Right cardiac atrium (tissue), 5 donors: Measurements from ENCODE around the gene DOC2A. TPM values are rescaled to one million over a fixed set of nuclear protein-coding genes. Genes with fewer than 3 reads are reported as not detected.
A peak's percentile ranks its signal among the peaks of the same experiment; 100 is the strongest.

Source experiments
- ATAC-seq, 2 donors: fragments of 200-7000 bp; cut with Tn5 transposase; one replicate each; pipeline versions ENCODE4 v1.8.0 to v1.9.1; 2020; ENCODE audit warnings: moderate library complexity in 2 of 2, mild to moderate bottlenecking in 1 of 2
- DNase-seq, 3 donors: peaks; one replicate each; pipeline ENCODE4 v3.0.0-alpha.2; 2020
- H3K27ac ChIP-seq: one replicate; pipeline ENCODE4 v1.5.1; 2013; ENCODE audit warnings: mild to moderate bottlenecking, low read length, control low read depth, moderate library complexity
- H3K27me3 ChIP-seq: one replicate; pipeline ENCODE4 v1.6.1; 2013; ENCODE audit not compliant: control insufficient read depth, insufficient read depth
- H3K4me1 ChIP-seq: one replicate; pipeline ENCODE4 v1.6.1; 2013; ENCODE audit warnings: low read length; ENCODE audit not compliant: control insufficient read depth, insufficient read depth
- H3K4me3 ChIP-seq: one replicate; pipeline ENCODE4 v1.5.1; 2013; ENCODE audit warnings: low read length, control low read depth
- H3K9me3 ChIP-seq: one replicate; pipeline ENCODE4 v1.6.1; 2013; ENCODE audit warnings: low read length; ENCODE audit not compliant: control insufficient read depth
- WGBS: extraction: QIAGEN DNeasy Blood & Tissue Kit; methylation state at CpG from one replicate; pipeline ENCODE4 v1.1.7; 2013; 5-methylcytosine and 5-hydroxymethylcytosine counted together
- intact Hi-C, 4 donors: fragments of 100-400 bp; cut with DNase I; formaldehyde crosslinking; loops; one replicate each; pipeline versions ENCODE4 v1.11.0 to v1.14.0; 2022 to 2023
- polyA plus RNA-seq: library from polyadenylated mRNA; stranded (reverse); fragments of 200-250 nt; gene quantifications from one replicate; pipeline ENCODE4 v1.2.3, GENCODE V29; 2013
- total RNA-seq, 4 donors: library from RNA; stranded (reverse); fragmentation: NEBNext Ultra II Directional; extraction: Animal tissue kit (Norgen Biotek cat#: 25700); gene quantifications; one replicate each; pipeline ENCODE4 v1.2.1, GENCODE V29; 2021
- donor health status: healthy with polysubstance abuse.
- donor health status: DM: no; HTN: yes; CAD: no.
- donor health status: DM: no; HTN: no; CAD: no.
- donor health status: DM: no; HTN: yes; CAD: no; lungs with severe emphysema.
- donor health status: DM: yes; HTN: yes; CAD: no.

The DOC2A gene
- total and polyA plus RNA-seq, 5 donors, result 0.40 to 0.77 (median 0.53) TPM

DNA sequence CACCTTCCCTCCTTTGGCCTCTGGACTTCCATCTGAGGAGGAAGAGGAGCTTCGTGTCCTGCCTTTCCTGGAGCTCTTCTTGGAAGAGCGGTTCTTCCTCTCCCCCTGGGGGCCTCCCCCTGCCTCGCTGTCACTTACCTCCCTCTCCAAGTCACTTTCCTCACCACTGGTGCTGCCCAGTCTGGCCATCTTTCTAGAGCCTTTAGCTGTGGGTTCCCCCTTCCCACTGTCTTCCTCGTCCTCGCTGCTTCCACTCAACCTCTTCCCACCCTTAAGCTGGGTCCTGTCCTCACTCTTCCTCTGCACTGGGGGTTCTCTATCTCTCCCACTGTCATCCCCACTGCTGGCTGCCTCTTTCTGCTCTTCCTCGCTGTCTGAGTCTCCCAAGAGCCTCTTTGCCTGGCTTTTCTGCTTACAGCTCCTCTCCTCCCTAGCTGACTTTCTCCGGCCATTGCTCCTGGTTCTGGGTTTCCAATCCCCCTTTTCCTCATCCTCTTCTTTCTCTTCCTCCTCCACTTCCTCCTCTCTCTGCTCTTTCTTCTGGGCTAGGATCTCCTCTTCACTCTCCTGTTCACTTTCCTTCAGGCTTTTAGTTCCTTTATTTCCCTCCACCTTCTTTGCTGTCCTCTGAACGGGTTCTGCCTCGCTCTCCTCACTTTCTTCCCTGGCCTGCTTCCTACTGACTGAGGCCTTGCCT lies 16.8 kb downstream of the DOC2A start:
- Histone ChIP-seq H3K27me3 (no peaks in the 10 kb centered on the region), H3K4me1 (peaks cover 7% of the 10 kb centered on the region), H3K9me3 (no peaks in the 10 kb centered on the region), H3K27ac (no peak overlapping the region), H3K4me3 (no peak overlapping the region)
- DNase-seq, result peak in 1 of 3 donors; percentile 28
- ATAC-seq, result no peak
- intact Hi-C loops, result loop anchor here in 1 of 4 donors (10.0 kb wide), 2 partner anchors 129 to 179 kb away; partner anchors contain the start of genes CDIPT, PAGR1 and PRRT2
- 77% methylated on average over 9 of the region's 9 CpGs for WGBS

DNA sequence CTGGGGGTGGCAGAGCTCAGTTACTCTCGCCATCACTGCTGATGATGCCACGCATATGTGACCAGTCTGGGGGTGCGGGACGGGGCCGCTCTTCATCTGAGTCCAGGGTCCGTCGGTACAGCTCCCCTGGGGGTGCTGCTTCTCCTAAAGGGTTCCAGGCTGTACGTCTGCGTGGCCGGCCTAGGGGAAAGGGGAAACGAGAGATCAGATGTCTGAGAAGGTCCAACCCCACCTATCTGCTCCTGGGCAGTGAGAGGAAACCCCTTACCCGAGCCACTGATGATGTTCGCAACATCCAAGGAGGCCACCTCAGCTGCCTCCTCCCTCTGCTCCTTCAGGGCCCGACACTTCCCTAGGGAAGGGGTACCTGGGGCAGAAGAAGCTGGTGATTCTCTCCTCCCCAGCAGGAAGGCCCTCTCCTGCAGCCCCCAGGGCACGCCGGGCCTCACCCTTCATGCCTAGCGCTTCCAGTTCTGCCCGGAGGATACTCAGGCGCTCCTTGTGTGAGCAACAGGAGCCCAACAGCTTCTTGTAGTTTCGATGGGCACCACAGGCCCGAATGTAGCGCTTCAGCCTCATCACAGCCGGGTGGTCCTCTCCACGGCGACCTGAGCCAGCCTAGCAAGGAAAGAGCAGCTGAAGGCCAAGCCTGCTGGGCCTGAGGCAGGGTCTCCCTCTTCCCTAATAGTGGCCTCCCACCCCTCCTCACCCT lies 17.5 kb downstream of the DOC2A start:
- H3K9me3 ChIP-seq, result no peaks in the 10 kb centered on the region
- H3K27me3 ChIP-seq, result no peaks in the 10 kb centered on the region
- intact Hi-C loops, result loop anchor here in 1 of 4 donors (10.0 kb wide), 2 partner anchors 129 to 179 kb away; partner anchors contain the start of genes CDIPT, PAGR1 and PRRT2
- no peak overlapping the region for H3K27ac ChIP-seq
- H3K4me3 ChIP-seq, result no peak overlapping the region
- ATAC-seq (no peak), DNase-seq (peak in 2 of 3 donors; percentile 35 to 41)
- H3K4me1 ChIP-seq, result peaks cover 7% of the 10 kb centered on the region
- 82% methylated on average over 25 of the region's 25 CpGs for WGBS

DNA sequence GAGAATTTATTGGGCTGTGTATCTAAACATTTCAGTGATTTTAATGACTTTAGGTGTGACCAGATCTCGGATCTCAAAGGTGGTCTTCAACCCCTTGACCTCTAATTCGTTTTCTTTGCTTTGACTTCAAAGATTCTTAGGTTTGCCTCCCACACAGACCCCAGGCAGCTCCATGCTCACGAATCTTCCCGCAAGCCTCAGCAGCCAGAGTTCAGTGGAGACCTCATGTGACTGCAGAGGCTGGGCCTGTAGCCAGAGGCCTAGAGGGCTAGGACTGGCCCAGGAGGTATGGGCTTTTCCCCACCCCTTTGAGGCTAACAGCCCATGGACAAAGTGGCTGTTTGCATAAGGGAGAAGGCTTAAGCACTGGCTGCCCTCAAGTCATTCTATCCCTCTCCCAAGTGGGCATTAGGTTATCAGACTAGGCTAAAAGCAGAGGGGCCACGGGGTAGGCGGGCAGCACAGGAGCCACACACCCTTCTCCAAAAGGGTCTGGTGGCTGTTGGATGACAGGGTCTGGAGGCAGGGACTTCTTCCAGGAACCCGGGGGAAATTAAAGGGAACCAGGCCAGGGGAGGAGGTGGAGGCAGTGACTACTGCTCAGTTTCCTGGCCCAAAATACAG lies 18.4 kb downstream of the DOC2A start:
- 53% methylated on average over 7 of the region's 7 CpGs for WGBS
- Histone ChIP-seq H3K4me3 (no peak overlapping the region), H3K27me3 (no peaks in the 10 kb centered on the region), H3K9me3 (no peaks in the 10 kb centered on the region), H3K4me1 (peaks cover 7% of the 10 kb centered on the region), H3K27ac (no peak overlapping the region)
- intact Hi-C loops, result loop anchor here in 1 of 4 donors (10.0 kb wide), 2 partner anchors 128 to 178 kb away; partner anchors contain the start of genes CDIPT, PAGR1 and PRRT2
- ATAC-seq (no peak), DNase-seq (peak in 2 of 3 donors; percentile 30 to 37)

GRCh38 chr16:29991571-29991904 lies 19.3 kb downstream of the DOC2A start:
- Histone ChIP-seq H3K27me3 (no peaks in the 10 kb centered on the region), H3K4me3 (no peak overlapping the region), H3K27ac (no peak overlapping the region), H3K9me3 (no peaks in the 10 kb centered on the region), H3K4me1 (peaks cover 4% of the 10 kb centered on the region)
- WGBS, result 71% methylated on average over 5 of the region's 5 CpGs
- peak in 2 of 3 donors; percentile 47 to 56 for DNase-seq
- no peak for ATAC-seq
- intact Hi-C loops, result loop anchor here in 1 of 4 donors (10.0 kb wide), 2 partner anchors 127 to 177 kb away; partner anchors contain the start of genes CDIPT, PAGR1 and PRRT2

DNA sequence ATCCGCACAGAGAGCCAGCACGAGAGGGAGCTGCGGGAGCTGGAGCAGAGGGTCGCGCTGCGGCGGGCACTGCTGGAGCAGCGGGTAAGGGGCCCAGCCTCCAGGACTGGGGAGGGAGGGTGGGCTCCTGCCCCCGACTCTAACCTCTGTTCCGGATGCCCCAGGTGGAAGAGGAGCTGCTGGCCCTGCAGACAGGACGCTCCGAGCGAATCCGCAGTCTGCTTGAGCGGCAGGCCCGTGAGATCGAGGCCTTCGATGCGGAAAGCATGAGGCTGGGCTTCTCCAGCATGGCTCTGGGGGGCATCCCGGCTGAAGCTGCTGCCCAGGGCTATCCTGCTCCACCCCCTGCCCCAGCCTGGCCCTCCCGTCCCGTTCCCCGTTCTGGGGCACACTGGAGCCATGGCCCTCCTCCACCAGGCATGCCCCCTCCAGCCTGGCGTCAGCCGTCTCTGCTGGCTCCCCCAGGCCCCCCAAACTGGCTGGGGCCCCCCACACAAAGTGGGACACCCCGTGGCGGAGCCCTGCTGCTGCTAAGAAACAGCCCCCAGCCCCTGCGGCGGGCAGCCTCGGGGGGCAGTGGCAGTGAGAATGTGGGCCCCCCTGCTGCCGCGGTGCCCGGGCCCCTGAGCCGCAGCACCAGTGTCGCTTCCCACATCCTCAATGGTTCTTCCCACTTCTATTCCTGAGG lies 19.8 kb downstream of the DOC2A start:
- 91% methylated on average over 35 of the region's 35 CpGs for WGBS
- H3K27me3 ChIP-seq, result no peaks in the 10 kb centered on the region
- H3K4me3 ChIP-seq, result no peak overlapping the region
- intact Hi-C loops, result loop anchor here in 1 of 4 donors (10.0 kb wide), 2 partner anchors 126 to 176 kb away; partner anchors contain the start of genes CDIPT, PAGR1 and PRRT2
- no peak overlapping the region for H3K27ac ChIP-seq
- no peaks in the 10 kb centered on the region for H3K9me3 ChIP-seq
- peaks cover 4% of the 10 kb centered on the region for H3K4me1 ChIP-seq
- ATAC-seq (no peak), DNase-seq (peak in 2 of 3 donors; percentile 46 to 56)

DNA sequence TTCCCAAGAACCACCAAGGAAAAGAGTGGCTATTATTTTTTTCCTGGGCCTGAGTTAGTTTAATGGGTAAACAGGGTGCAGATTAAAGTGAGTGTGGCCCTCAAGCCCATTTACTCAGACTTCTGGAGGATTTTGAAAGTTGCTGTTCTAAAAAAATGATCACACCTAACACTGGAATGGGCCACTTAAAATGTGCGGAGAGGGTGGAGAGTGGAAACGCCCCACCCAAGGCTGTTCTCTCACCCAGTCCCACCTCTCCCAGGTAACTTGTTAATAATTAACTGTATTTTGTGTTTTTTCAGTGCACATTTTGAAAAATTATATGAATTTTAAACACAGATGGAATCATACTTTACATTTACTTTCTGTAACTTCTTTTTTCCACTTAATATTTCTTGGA lies 20.8 kb downstream of the DOC2A start:
- H3K27ac ChIP-seq, result no peak overlapping the region
- intact Hi-C loops, result loop anchor here in 1 of 4 donors (10.0 kb wide), 2 partner anchors 125 to 175 kb away; partner anchors contain the start of genes CDIPT, PAGR1 and PRRT2
- WGBS, result 89% methylated on average over 2 of the region's 2 CpGs
- H3K9me3 ChIP-seq, result no peaks in the 10 kb centered on the region
- no peak for ATAC-seq
- H3K4me1 ChIP-seq, result peaks cover 4% of the 10 kb centered on the region
- DNase-seq, result peak in 1 of 3 donors; percentile 1
- H3K27me3 ChIP-seq, result no peaks in the 10 kb centered on the region
- H3K4me3 ChIP-seq, result no peak overlapping the region

DNA sequence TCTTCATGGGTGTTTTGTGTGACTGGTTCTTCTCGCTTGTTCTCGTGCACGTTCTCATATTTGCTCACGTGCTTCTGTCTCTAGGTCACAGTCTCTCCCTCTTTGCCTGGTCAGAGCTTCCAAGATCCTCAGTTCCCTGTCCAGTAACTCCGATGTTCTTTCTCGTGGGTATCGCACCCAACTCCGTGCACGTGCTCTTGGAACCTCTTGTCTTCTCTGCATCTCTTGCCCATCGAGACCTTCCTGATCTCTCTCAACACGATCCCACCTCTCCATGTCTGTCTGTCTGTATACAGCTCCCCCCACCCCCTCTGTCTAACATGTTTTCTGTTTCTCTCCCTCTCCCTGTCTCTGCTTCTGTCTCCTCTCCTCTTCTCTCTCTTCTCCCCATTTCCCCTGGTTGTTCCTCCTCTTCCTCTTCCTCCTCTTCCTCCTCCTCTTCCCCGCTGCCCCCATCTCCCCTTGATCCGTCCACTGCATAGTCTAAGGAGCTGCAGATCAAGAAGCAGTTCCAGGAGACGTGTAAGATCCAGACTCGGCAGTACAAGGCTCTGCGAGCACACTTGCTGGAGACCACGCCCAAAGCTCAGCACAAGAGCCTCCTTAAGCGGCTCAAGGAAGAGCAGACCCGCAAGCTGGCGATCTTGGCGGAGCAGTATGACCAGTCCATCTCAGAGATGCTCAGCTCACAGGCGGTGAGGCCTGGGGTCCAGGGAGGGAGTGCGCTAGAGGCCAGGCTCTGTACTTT lies 21.5 kb downstream of the DOC2A start:
- no peak overlapping the region for H3K4me3 ChIP-seq
- H3K27ac ChIP-seq, result no peak overlapping the region
- WGBS, result 82% methylated on average over 23 of the region's 23 CpGs
- H3K27me3 ChIP-seq, result no peaks in the 10 kb centered on the region
- intact Hi-C loops, result no loop called here
- DNase-seq (peak in 1 of 3 donors; percentile 30), ATAC-seq (no peak)
- no peaks in the 10 kb centered on the region for H3K9me3 ChIP-seq
- H3K4me1 ChIP-seq, result no peaks in the 10 kb centered on the region

DNA sequence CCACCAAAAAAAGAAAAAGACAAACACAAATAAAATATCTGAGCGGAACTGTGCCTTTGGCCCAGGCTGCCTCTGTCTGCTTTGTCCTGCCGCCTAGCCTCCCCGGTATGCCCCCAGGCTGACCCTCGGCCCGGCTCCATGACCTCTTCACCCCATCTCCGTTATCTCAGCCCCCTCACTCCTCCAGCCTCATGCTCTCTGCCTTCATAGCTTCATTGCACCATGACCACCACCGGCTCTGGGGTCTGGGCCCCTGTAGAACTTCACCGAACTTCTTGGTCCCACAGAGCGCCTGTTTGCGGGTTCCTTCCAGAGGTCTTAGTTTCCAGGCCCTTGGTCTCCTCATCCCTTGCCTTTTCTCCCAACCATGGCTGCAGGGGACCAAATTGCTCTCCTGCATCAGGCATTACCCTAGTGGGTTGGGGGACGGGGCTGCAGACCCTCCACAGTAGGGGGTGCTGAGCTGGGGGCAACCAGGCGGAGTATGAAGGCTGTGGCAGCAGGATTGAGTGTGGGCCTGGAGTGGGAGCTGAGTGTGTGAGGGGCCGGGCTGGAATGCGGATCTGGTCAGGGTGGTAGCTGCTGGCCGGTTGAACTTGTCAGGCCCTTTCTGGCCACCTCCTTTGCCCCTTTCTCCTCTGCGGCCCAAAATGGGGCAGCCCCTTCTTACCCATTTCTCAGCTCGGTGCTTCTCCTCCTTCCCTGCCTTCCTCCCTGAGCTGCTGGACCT lies 22.3 kb downstream of the DOC2A start:
- DNase-seq (peak in 1 of 3 donors; percentile 27), ATAC-seq (no peak)
- intact Hi-C loops, result no loop called here

DNA sequence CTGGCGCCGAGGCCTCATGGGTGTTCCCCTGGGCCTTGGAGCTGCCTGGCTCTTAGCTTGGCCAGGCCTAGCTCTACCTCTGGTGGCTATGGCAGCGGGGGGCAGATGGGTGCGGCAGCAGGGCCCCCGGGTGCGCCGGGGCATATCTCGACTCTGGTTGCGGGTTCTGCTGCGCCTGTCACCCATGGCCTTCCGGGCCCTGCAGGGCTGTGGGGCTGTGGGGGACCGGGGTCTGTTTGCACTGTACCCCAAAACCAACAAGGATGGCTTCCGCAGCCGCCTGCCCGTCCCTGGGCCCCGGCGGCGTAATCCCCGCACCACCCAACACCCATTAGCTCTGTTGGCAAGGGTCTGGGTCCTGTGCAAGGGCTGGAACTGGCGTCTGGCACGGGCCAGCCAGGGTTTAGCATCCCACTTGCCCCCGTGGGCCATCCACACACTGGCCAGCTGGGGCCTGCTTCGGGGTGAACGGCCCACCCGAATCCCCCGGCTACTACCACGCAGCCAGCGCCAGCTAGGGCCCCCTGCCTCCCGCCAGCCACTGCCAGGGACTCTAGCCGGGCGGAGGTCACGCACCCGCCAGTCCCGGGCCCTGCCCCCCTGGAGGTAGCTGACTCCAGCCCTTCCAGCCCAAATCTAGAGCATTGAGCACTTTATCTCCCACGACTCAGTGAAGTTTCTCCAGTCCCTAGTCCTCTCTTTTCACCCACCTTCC lies 23.3 kb downstream of the DOC2A start:
- no peaks in the 10 kb centered on the region for H3K27me3 ChIP-seq
- 92% methylated on average over 35 of the region's 35 CpGs for WGBS
- DNase-seq (peak in 2 of 3 donors; percentile 43 to 54), ATAC-seq (no peak)
- H3K27ac ChIP-seq, result no peak overlapping the region
- intact Hi-C loops, result no loop called here
- no peaks in the 10 kb centered on the region for H3K9me3 ChIP-seq
- no peak overlapping the region for H3K4me3 ChIP-seq
- H3K4me1 ChIP-seq, result no peaks in the 10 kb centered on the region

More for the DNA sequence above, 22.3 kb downstream of the DOC2A start:
- Histone ChIP-seq H3K27me3 (no peaks in the 10 kb centered on the region), H3K9me3 (no peaks in the 10 kb centered on the region), H3K27ac (no peak overlapping the region), H3K4me1 (no peaks in the 10 kb centered on the region), H3K4me3 (no peak overlapping the region)
- 82% methylated on average over 16 of the region's 17 CpGs for WGBS
